ENCODE measurements around the gene OLFML3.
"Not testable (repeated sequence)": the region's sequence is repeated elsewhere in the genome, so short reads cannot be mapped to it uniquely, and the experiment has no call there.

Gene OLFML3

GRCh38 chr1:114003431-114003830 is 24.2 kb downstream of the OLFML3 start:
- no peak for DNase-seq (ENCODE audit: low read depth)
- in situ Hi-C loops (cut with HindIII; ENCODE audit: low sequenced_read_pairs): no loop called here
- no peak overlapping the region for H3K4me3 ChIP-seq (ENCODE audit: low read depth, low read length)
- TF ChIP-seq, protein P1, sequence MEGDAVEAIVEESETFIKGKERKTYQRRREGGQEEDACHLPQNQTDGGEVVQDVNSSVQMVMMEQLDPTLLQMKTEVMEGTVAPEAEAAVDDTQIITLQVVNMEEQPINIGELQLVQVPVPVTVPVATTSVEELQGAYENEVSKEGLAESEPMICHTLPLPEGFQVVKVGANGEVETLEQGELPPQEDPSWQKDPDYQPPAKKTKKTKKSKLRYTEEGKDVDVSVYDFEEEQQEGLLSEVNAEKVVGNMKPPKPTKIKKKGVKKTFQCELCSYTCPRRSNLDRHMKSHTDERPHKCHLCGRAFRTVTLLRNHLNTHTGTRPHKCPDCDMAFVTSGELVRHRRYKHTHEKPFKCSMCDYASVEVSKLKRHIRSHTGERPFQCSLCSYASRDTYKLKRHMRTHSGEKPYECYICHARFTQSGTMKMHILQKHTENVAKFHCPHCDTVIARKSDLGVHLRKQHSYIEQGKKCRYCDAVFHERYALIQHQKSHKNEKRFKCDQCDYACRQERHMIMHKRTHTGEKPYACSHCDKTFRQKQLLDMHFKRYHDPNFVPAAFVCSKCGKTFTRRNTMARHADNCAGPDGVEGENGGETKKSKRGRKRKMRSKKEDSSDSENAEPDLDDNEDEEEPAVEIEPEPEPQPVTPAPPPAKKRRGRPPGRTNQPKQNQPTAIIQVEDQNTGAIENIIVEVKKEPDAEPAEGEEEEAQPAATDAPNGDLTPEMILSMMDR (IDR thresholded peaks at IDR 0.05; ENCODE audit: low read depth, low read length, missing control alignments): no peak

DNA sequence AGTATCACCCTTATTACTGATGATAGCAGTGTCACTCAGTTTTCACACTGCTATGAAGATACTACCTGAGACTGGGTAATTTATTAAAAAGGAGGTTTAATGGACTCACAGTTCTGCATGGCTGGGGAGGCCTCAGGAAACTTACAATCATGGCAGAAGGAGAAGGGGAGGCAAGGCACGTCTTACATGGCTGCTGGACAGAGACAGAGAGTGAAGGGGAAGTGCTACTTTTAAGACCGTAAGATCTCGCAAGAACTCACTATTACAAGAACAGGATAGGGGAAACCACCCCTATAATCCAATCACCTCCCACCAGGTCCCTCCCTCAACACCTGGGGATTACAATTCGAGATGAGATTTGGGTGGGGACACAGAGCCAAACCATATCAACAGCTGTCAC is 27.6 kb downstream of the OLFML3 start:
- in situ Hi-C loops (cut with HindIII; ENCODE audit: low sequenced_read_pairs); DNase-seq (ENCODE audit: low read depth); H3K4me3 ChIP-seq (ENCODE audit: low read depth, low read length): not testable (repeated sequence)

DNA sequence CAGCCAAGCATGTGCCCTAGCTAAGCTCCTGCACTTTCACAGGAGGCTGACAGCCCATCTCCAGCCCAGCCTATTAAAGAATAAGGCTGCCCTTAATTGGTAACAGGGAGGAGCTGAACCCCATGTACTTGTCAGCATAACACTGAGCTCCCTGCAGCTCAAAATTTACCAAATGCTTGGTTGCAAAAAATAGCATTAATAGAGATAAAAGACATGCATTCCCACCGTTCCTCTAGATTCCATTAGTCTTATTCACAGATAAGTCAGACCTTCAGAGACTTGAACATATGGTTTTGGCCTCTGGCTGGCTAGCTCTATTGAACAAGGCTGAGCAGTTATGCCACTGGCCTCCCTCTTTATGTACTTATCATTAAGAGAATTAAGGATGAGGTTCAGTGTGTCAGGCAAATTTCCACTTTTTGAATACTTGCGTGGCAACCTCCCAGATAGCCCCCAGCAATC is 29.2 kb downstream of the OLFML3 start:
- TF ChIP-seq, protein P1 (IDR thresholded peaks at IDR 0.05; ENCODE audit: low read depth, low read length, missing control alignments): no peak
- no peak overlapping the region for H3K4me3 ChIP-seq (ENCODE audit: low read depth, low read length)
- in situ Hi-C loops (cut with HindIII; ENCODE audit: low sequenced_read_pairs): no loop called here
- DNase-seq (ENCODE audit: low read depth): no peak

DNA sequence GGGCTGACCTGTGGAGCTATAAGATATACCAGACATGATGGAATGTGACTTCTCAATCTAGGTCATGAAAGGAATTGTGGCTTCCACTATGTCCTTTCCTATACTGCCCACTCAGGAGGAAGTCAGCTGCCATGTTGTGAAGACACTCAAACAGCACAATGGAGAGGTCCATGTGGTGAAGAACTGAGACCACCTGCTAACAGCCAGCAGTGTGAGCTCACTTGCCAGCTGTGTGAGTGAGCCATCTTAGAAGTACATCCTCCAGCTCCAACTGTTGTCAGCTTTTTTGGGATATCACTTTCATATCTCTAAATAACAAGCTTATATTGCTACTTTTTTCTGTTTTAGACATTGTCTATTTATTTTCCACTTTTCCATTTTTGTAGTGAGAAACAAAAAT is 29.7 kb downstream of the OLFML3 start:
- TF ChIP-seq, protein P1 (IDR thresholded peaks at IDR 0.05; ENCODE audit: low read depth, low read length, missing control alignments): no peak
- no peak for DNase-seq (ENCODE audit: low read depth)
- in situ Hi-C loops (cut with HindIII; ENCODE audit: low sequenced_read_pairs): no loop called here
- H3K4me3 ChIP-seq (ENCODE audit: low read depth, low read length): no peak overlapping the region

GRCh38 chr1:114009393-114009792 is 30.1 kb downstream of the OLFML3 start:
- H3K4me3 ChIP-seq (ENCODE audit: low read depth, low read length): no peak overlapping the region
- TF ChIP-seq, protein P1 (IDR thresholded peaks at IDR 0.05; ENCODE audit: low read depth, low read length, missing control alignments): no peak
- in situ Hi-C loops (cut with HindIII; ENCODE audit: low sequenced_read_pairs): no loop called here
- peak; percentile 72 for DNase-seq (ENCODE audit: low read depth)

GRCh38 chr1:114010433-114011184 is 31.3 kb downstream of the OLFML3 start:
- no peak for DNase-seq (ENCODE audit: low read depth)
- H3K4me3 ChIP-seq (ENCODE audit: low read depth, low read length): no peak overlapping the region
- TF ChIP-seq, protein P1 (IDR thresholded peaks at IDR 0.05; ENCODE audit: low read depth, low read length, missing control alignments): no peak
- in situ Hi-C loops (cut with HindIII; ENCODE audit: low sequenced_read_pairs): no loop called here

- no peak overlapping the region for H3K4me3 ChIP-seq (ENCODE audit: low read depth, low read length)
- in situ Hi-C loops (cut with HindIII; ENCODE audit: low sequenced_read_pairs): no loop called here
- DNase-seq (ENCODE audit: low read depth): no peak
- TF ChIP-seq, protein P1 (IDR thresholded peaks at IDR 0.05; ENCODE audit: low read depth, low read length, missing control alignments): no peak
These were observed 32.5 kb downstream of the OLFML3 start for GRCh38 chr1:114011796-114012195.
